A549 (cell line): Measurements from ENCODE around the gene TAAR8.
"Not testable (repeated sequence)": the region's sequence is repeated elsewhere in the genome, so short reads cannot be mapped to it uniquely, and the experiment has no call there.

ENCODE experiments used
- MAFK ChIP-seq: fragments of 450-650 bp; IDR thresholded peaks from 2 replicates; pipeline ENCODE4 v1.6.1; 2014; ENCODE audit not compliant: partially characterized antibody
- RAD21 ChIP-seq, 2 experiments: fragments of >200 bp in 1 of 2; sonication (Bioruptor Twin) in 1 of 2; formaldehyde crosslinking in 1 of 2; IDR thresholded peaks in 1 of 2; conservative IDR thresholded peaks in 1 of 2; 2 replicates in 1 of 2; 3 replicates in 1 of 2; pipeline ENCODE4 v1.6.1; 2012 to 2018; ENCODE audit warnings: inconsistent platforms in 1 of 2
- TF ChIP-seq, protein P1 (sequence below): fragments of >200 bp; sonication (Bioruptor Twin); formaldehyde crosslinking; IDR thresholded peaks from 3 replicates; pipeline ENCODE4 v1.5.1; 2016

GRCh38 chr6:132560087-132560486 lies 7.6 kb downstream of the TAAR8 start:
- not testable (repeated sequence) for TF ChIP-seq RAD21 (conservative IDR thresholded peaks at IDR 0.05 in 1 of 2, IDR thresholded peaks at IDR 0.05 in 1 of 2); MAFK
- TF ChIP-seq, protein P1, sequence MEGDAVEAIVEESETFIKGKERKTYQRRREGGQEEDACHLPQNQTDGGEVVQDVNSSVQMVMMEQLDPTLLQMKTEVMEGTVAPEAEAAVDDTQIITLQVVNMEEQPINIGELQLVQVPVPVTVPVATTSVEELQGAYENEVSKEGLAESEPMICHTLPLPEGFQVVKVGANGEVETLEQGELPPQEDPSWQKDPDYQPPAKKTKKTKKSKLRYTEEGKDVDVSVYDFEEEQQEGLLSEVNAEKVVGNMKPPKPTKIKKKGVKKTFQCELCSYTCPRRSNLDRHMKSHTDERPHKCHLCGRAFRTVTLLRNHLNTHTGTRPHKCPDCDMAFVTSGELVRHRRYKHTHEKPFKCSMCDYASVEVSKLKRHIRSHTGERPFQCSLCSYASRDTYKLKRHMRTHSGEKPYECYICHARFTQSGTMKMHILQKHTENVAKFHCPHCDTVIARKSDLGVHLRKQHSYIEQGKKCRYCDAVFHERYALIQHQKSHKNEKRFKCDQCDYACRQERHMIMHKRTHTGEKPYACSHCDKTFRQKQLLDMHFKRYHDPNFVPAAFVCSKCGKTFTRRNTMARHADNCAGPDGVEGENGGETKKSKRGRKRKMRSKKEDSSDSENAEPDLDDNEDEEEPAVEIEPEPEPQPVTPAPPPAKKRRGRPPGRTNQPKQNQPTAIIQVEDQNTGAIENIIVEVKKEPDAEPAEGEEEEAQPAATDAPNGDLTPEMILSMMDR = not testable (repeated sequence)
